ENCODE data around the gene LRRC25. TPM values are rescaled to one million over a fixed set of nuclear protein-coding genes. Genes with fewer than 3 reads are reported as not detected.

Gene LRRC25
- total RNA-seq, 4 donors from 2014 or later = 0.34 to 4.2 (median 2.3) TPM

- peak overlapping the region; percentile 13 to 67 (median 62) for H3K27ac ChIP-seq
- DNase-seq (peak in 1 of 2 donors; percentile 43), ATAC-seq (peak; percentile 12 to 30)
- intact Hi-C loops (cut with DNase I; ENCODE audit: low total_unique reads) = no loop called here
- no peak for TF ChIP-seq POLR2A (IDR thresholded peaks at IDR 0.05)
- peak in 1 of 5 experiments; percentile 15 for TF ChIP-seq CTCF (IDR thresholded peaks at IDR 0.05 in 4 of 5, conservative IDR thresholded peaks at IDR 0.05 in 1 of 5)
- peaks cover 7 to 19% of the 10 kb centered on the region in 2 donors for H3K4me1 ChIP-seq
- no peaks in the 10 kb centered on the region for H3K9me3 ChIP-seq
- peaks cover 13 to 19% (median 19%) of the 10 kb centered on the region in 3 donors for H3K27me3 ChIP-seq
- no peaks in the 10 kb centered on the region for H3K36me3 ChIP-seq
- H3K4me3 ChIP-seq = peak overlapping the region; percentile 50 to 63 (median 58)
- in situ Hi-C loops (cut with MboI; ENCODE audit: low sequenced_read_pairs in 4 of 4) = no loop called here
Observed at GRCh38 chr19:18436671-18437490, 39.5 kb upstream of the LRRC25 start.

DNA sequence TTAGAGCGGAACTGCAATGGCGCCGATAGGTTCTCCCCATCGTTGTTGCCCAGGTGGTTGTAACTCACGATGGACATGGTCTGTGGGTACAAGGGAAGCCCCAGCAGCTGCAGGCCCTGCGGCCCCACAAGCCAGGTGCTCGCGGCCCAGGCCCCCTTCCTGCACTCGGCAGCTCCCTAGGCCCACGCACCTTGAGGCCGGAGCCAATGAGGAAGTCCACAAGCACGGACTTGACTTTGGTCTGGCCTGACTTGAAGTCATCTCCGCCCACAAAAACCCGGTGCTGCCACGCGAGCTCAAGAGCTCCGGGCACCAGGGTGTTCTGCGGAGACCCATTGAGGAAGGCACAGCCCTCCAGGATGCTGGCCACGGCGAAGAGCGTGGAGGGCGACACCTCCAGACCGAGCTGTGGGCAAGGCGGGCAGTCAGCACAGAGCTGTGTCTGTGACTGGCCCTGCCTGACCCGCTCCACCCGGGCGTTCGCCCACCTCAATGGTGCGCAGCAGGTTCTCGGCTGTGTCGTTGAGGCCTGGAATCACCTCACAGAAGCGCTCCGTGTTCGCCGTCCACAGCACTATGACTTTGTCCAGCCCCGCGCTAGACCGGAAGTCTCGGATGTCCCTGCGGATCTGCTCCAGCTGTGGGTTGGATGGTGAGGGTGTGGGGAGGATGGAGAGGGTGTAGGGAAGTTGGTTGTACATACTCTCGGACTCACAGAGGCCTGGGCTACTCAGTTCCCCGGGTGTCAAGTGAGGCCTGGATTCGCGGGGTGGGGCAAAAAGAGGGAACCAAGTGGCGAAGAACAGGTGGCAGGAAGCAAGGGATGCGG lies 38.6 kb upstream of the LRRC25 start:
- in situ Hi-C loops (cut with MboI; ENCODE audit: low sequenced_read_pairs in 4 of 4) (no loop called here), intact Hi-C loops (cut with DNase I; ENCODE audit: low total_unique reads) (no loop called here)
- Histone ChIP-seq H3K27me3 (peaks cover 13 to 19% (median 19%) of the 10 kb centered on the region in 3 donors), H3K4me1 (peaks cover 7 to 19% of the 10 kb centered on the region in 2 donors), H3K36me3 (no peaks in the 10 kb centered on the region), H3K9me3 (no peaks in the 10 kb centered on the region), H3K27ac (peak overlapping the region in 3 of 4 donors; percentile 13 to 67 (median 59)), H3K4me3 (peak overlapping the region in 3 of 4 donors; percentile 55 to 63 (median 61))
- TF ChIP-seq POLR2A (IDR thresholded peaks at IDR 0.05) (no peak), CTCF (IDR thresholded peaks at IDR 0.05 in 4 of 5, conservative IDR thresholded peaks at IDR 0.05 in 1 of 5) (no peak)
- DNase-seq = no peak
- ATAC-seq = no peak

DNA sequence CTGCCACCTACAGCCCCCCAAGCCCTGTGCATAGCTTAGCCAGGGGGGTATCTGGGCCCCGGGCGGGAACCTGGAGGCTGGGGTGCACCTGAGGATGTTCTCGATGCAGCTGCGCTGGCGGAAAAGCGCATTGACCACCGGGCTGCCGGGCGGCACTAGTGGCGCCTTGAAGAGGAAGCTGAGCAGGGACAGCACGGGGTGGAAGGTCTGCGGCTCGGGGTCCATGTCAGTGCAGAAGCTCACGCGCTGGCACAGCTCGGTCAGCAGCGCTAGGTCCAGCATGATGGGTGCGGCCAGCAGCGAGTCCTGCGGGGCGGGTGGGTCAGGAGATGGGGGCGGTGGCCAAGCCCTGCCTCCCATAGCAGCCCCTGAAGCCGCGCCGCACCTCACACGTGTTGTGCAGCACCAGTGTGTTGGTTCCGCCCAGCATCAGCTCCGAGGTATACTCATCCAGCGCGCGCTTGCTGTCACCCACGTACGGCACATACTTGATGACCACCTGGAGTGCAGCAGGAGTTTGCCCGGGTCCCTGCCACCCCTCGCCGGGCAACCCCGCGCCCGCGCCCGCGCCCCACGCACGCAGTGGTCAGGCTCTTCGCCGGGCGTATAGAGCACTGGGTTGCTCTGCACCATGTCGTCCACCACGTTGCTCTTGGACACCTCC lies 37.9 kb upstream of the LRRC25 start:
- ATAC-seq (no peak), DNase-seq (no peak)
- in situ Hi-C loops (cut with MboI; ENCODE audit: low sequenced_read_pairs in 4 of 4) (no loop called here), intact Hi-C loops (cut with DNase I; ENCODE audit: low total_unique reads) (no loop called here)
- no peak overlapping the region for H3K27ac ChIP-seq
- peaks cover 7 to 19% of the 10 kb centered on the region in 2 donors for H3K4me1 ChIP-seq
- H3K4me3 ChIP-seq = no peak overlapping the region
- peaks cover 13 to 19% (median 19%) of the 10 kb centered on the region in 3 donors for H3K27me3 ChIP-seq
- no peaks in the 10 kb centered on the region for H3K36me3 ChIP-seq
- no peaks in the 10 kb centered on the region for H3K9me3 ChIP-seq
- TF ChIP-seq CTCF (IDR thresholded peaks at IDR 0.05 in 4 of 5, conservative IDR thresholded peaks at IDR 0.05 in 1 of 5) = no peak
- TF ChIP-seq POLR2A (IDR thresholded peaks at IDR 0.05) = no peak

GRCh38 chr19:18434411-18435175 lies 37.2 kb upstream of the LRRC25 start:
- ATAC-seq = no peak
- Histone ChIP-seq H3K36me3 (no peaks in the 10 kb centered on the region), H3K4me3 (no peak overlapping the region), H3K27ac (peak overlapping the region in 1 of 4 donors; percentile 31), H3K27me3 (peaks cover 13 to 19% (median 19%) of the 10 kb centered on the region in 3 donors), H3K9me3 (no peaks in the 10 kb centered on the region), H3K4me1 (peaks cover 7 to 21% of the 10 kb centered on the region in 2 donors)
- no peak for DNase-seq
- TF ChIP-seq POLR2A (IDR thresholded peaks at IDR 0.05) (no peak), CTCF (IDR thresholded peaks at IDR 0.05 in 4 of 5, conservative IDR thresholded peaks at IDR 0.05 in 1 of 5) (no peak)
- in situ Hi-C loops (cut with MboI; ENCODE audit: low sequenced_read_pairs in 4 of 4) = no loop called here
- intact Hi-C loops (cut with DNase I; ENCODE audit: low total_unique reads) = no loop called here
